ENCODE results near the gene SLC26A8. TPM values are rescaled to one million over a fixed set of nuclear protein-coding genes. Genes with fewer than 3 reads are reported as not detected.

SLC26A8 gene
- polyA plus RNA-seq, 3 donors = 0.52 to 1.7 (median 1.5) TPM

GRCh38 chr6:36067374-36068011 lies 43.1 kb upstream of the SLC26A8 start:
- Histone ChIP-seq H3K27ac (ENCODE audit: low read depth in 1 of 2, low read length in 2 of 2) (peak overlapping the region in 1 of 2 donors; percentile 60), H4K20me1 (ENCODE audit: insufficient read depth, low read length) (peaks cover 100% of the 10 kb centered on the region), H3K36me3 (replicated peaks in 1 of 2; ENCODE audit: control insufficient read depth in 1 of 2, insufficient read depth in 2 of 2, low read length in 2 of 2) (peaks cover 19 to 65% of the 10 kb centered on the region in 2 donors), H3K4me1 (ENCODE audit: control insufficient read depth in 1 of 2, insufficient read depth in 2 of 2, low read length in 2 of 2) (peaks cover 0 to 16% of the 10 kb centered on the region in 2 donors), H3K79me2 (ENCODE audit: insufficient read depth, low read length) (peaks cover 100% of the 10 kb centered on the region), H3K9me3 (replicated peaks in 1 of 2; ENCODE audit: control insufficient read depth in 1 of 2, insufficient read depth in 1 of 2, low read length in 2 of 2) (no peaks in the 10 kb centered on the region), H3K9ac (ENCODE audit: insufficient read depth, low read length, poor library complexity, severe bottlenecking) (no peak overlapping the region), H2AFZ (ENCODE audit: insufficient read depth, low read depth, low read length, poor library complexity, severe bottlenecking) (no peak overlapping the region), H3K27me3 (ENCODE audit: control insufficient read depth in 2 of 2, insufficient read depth in 2 of 2, low read length in 2 of 2) (no peaks in the 10 kb centered on the region), H3K4me2 (replicated peaks; ENCODE audit: extremely low read depth, low read length, poor library complexity, severe bottlenecking) (no peak overlapping the region), H3K4me3 (replicated peaks in 1 of 3; ENCODE audit: low read depth in 2 of 3, low read length in 3 of 3) (no peak overlapping the region)
- Mint-ChIP-seq H3K4me3 (no peak overlapping the region), H3K36me3 (peaks cover 16 to 52% of the 10 kb centered on the region in 2 donors), H3K27ac (peak overlapping the region; percentile 38 to 82 (median 58)), H3K9me3 (peaks cover 0 to 4% (median 0%) of the 10 kb centered on the region in 7 donors), H3K4me1 (peaks cover 49% of the 10 kb centered on the region), H3K27me3 (ENCODE audit: low read depth in 3 of 3) (peaks cover 0 to 1% (median 0%) of the 10 kb centered on the region in 3 donors)
- no peak for DNase-seq
- WGBS (ENCODE audit: insufficient coverage) = 80% methylated on average over 1 of the region's 3 CpGs
- no peak for TF ChIP-seq CTCF (IDR thresholded peaks at IDR 0.05)
- intact Hi-C loops (cut with micrococcal nuclease) = no loop called here

DNA sequence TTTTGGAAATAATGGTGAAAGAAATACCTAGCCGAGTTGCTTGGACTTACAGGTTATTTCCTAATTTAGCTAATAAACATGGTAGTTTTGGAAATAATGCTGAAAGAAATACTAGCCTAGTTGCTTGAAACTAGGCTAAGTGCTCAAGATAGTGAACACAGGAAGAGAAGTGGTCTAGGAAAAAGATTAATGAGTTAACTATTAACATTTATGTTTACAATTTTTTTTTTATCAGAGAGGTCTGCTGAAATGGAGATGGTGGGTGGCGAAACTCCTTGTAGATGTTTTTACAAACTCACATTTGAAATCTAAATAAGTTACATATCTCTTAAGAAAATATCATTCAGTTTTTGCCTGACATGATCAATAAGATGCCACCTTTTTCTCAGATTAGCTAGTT lies 42.4 kb upstream of the SLC26A8 start:
- intact Hi-C loops (cut with micrococcal nuclease) = no loop called here
- Mint-ChIP-seq H3K27me3 (ENCODE audit: low read depth in 3 of 3) (no peaks in the 10 kb centered on the region), H3K4me3 (no peak overlapping the region), H3K9me3 (peaks cover 0 to 4% (median 0%) of the 10 kb centered on the region in 7 donors), H3K27ac (peak overlapping the region in 5 of 7 donors; percentile 12 to 83 (median 30)), H3K4me1 (peaks cover 42% of the 10 kb centered on the region), H3K36me3 (peaks cover 19 to 54% of the 10 kb centered on the region in 2 donors)
- peaks cover 19 to 64% of the 10 kb centered on the region in 2 donors for H3K36me3 ChIP-seq (replicated peaks in 1 of 2; ENCODE audit: control insufficient read depth in 1 of 2, insufficient read depth in 2 of 2, low read length in 2 of 2)
- 89% methylated on average over 1 of the region's 2 CpGs for WGBS (ENCODE audit: insufficient coverage)
- peaks cover 100% of the 10 kb centered on the region for H3K79me2 ChIP-seq (ENCODE audit: insufficient read depth, low read length)
- H3K4me1 ChIP-seq (ENCODE audit: control insufficient read depth in 1 of 2, insufficient read depth in 2 of 2, low read length in 2 of 2) = peaks cover 0 to 14% of the 10 kb centered on the region in 2 donors
- no peak for TF ChIP-seq CTCF (IDR thresholded peaks at IDR 0.05)
- H3K9me3 ChIP-seq (replicated peaks in 1 of 2; ENCODE audit: control insufficient read depth in 1 of 2, insufficient read depth in 1 of 2, low read length in 2 of 2) = no peaks in the 10 kb centered on the region
- H4K20me1 ChIP-seq (ENCODE audit: insufficient read depth, low read length) = peaks cover 100% of the 10 kb centered on the region
- no peak overlapping the region for H3K4me2 ChIP-seq (replicated peaks; ENCODE audit: extremely low read depth, low read length, poor library complexity, severe bottlenecking)
- no peaks in the 10 kb centered on the region for H3K27me3 ChIP-seq (ENCODE audit: control insufficient read depth in 2 of 2, insufficient read depth in 2 of 2, low read length in 2 of 2)
- no peak overlapping the region for H3K9ac ChIP-seq (ENCODE audit: insufficient read depth, low read length, poor library complexity, severe bottlenecking)
- DNase-seq = no peak
- H3K27ac ChIP-seq (ENCODE audit: low read depth in 1 of 2, low read length in 2 of 2) = peak overlapping the region in 1 of 2 donors; percentile 60
- H2AFZ ChIP-seq (ENCODE audit: insufficient read depth, low read depth, low read length, poor library complexity, severe bottlenecking) = no peak overlapping the region
- no peak overlapping the region for H3K4me3 ChIP-seq (replicated peaks in 1 of 3; ENCODE audit: low read depth in 2 of 3, low read length in 3 of 3)

Measured in CD14-positive monocyte (primary cell).